Activated CD4-positive, alpha-beta memory T cell treated with anti-CD3 and anti-CD28 coated beads for 36 hours (primary cell): ENCODE results near the gene TRIP13. TPM values are rescaled to one million over a fixed set of nuclear protein-coding genes. Genes with fewer than 3 reads are reported as not detected.

Experiments used
- CTCF ChIA-PET: fragments of 350-600 bp; sonication (Branson Sonifier 250); formaldehyde crosslinking; loops from one replicate; lab custom pipeline; 2021; ENCODE audit warnings: antibody characterized with exemption, inconsistent platforms; lab: Charles Lee
- POLR2A ChIA-PET: fragments of 350-600 bp; sonication (Branson Sonifier 250); formaldehyde crosslinking; loops from one replicate; lab custom pipeline; 2021; ENCODE audit warnings: antibody characterized with exemption; lab: Charles Lee
- DNase-seq: peaks from one replicate; pipeline ENCODE4 v3.0.0-alpha.2; 2020
- H3K27ac Mint-ChIP-seq: one replicate; pipeline ENCODE4 v1.8.0; 2021; ENCODE audit warnings: mixed read lengths
- H3K27me3 Mint-ChIP-seq: one replicate; pipeline ENCODE4 v1.8.0; 2021; ENCODE audit warnings: mixed read lengths
- H3K36me3 Mint-ChIP-seq: one replicate; pipeline ENCODE4 v1.8.0; 2021; ENCODE audit warnings: mixed read lengths
- H3K4me1 Mint-ChIP-seq: one replicate; pipeline ENCODE4 v1.8.0; 2021; ENCODE audit warnings: low read depth, mixed read lengths
- H3K4me3 Mint-ChIP-seq: one replicate; pipeline ENCODE4 v1.8.0; 2021; ENCODE audit warnings: mild to moderate bottlenecking, mixed read lengths
- H3K9me3 Mint-ChIP-seq: one replicate; pipeline ENCODE4 v1.8.0; 2021; ENCODE audit warnings: mixed read lengths
- intact Hi-C: fragments of 100-400 bp; cut with micrococcal nuclease; formaldehyde crosslinking; loops from one replicate; pipeline ENCODE4 v1.15.1; 2023
- total RNA-seq, 2 experiments: library from RNA; stranded (reverse); gene quantifications; one replicate each; pipeline ENCODE4 v1.2.3, GENCODE V29; 2021

The TRIP13 gene
- total RNA-seq, 2 experiments from 2014 or later, result 32.4 to 33.9 TPM

DNA sequence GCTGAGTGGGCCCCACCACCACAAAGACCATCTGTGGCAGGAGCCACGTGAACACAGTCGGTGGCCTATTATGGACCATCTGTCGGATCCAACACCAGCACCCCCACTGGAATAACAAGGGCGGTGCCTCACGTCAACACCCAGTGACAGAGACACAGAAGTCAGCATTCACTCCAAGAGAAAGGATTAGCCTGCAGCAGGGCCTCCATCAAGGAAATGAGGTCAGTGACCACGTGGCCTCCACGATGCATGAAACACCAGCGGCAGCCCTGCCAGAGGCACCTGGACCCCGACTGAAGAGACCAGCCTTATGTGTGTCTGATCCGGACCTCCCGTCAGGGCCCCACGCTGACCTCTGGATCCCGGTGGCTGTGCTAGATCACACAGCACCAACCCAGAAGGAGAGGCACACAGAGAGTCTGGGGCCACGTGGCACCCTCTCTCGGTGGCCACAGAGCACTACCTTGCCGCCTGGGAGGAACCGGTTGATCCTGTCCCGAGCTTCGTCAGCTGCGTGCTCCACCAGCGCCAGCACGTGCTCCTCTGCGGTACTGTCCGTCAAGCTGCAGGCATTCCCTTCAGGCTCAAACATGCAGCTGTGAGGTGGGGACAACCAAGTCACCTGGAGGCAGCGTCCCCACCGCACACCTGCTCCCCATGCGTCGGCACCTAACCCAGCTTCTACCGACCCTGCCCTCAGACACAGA lies 9.1 kb upstream of the TRIP13 start:
- no peak for DNase-seq
- Mint-ChIP-seq H3K9me3 (peaks cover 8% of the 10 kb centered on the region), H3K4me1 (peaks cover 20% of the 10 kb centered on the region), H3K36me3 (peaks cover 67% of the 10 kb centered on the region), H3K4me3 (no peak overlapping the region), H3K27ac (no peak overlapping the region), H3K27me3 (no peaks in the 10 kb centered on the region)
- intact Hi-C loops, result no loop called here
- POLR2A ChIA-PET, result no interaction called here
- CTCF ChIA-PET, result interaction anchor here (1.0 kb wide), 1 partner anchor 9 kb away, joined by 4 read pairs; the partner anchor contains the start of genes BRD9 and TRIP13

DNA sequence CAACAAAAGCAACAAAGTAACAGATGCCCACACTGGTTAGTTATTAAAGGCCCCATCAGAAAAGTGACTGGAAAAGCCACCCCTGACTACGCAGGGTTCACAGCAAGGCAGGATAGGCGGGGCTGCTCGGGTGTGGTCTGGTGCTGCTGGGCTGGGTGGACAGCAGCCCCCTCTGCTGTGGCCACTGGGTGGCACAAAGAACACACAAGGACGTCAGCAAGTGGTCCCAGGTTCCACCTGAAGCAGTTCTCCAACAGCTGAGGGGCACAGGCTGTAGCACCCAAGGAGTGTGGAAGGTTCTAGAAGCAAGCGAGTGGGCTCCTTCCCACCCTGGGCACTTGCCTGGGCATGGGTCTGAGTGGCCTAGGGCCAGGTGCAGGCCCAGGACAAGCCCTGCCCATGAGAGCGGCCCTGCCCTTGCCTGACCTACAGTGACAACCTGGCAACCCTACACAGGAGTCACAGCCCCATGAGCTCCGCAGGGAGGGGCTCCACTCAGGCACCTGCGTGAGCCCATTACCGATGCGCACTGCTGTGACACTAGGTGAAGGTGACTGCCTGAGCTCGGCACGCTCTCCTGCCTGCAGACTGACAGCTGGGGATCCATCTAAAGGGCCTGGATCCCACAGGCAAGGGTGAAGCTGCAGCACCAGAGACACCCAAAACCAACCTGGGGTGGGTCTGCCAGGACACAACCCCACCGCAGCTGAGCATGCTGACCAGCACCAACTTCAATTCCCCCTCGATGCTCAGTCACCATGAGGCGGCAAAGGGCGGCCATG lies 8.1 kb upstream of the TRIP13 start:
- intact Hi-C loops, result no loop called here
- DNase-seq, result no peak
- ChIA-PET POLR2A (no interaction called here), CTCF (interaction anchor here (1.0 kb wide), 1 partner anchor 8 kb away, joined by 4 read pairs; the partner anchor contains the start of genes BRD9 and TRIP13)
- no peaks in the 10 kb centered on the region for H3K27me3 Mint-ChIP-seq
- no peak overlapping the region for H3K4me3 Mint-ChIP-seq
- peaks cover 75% of the 10 kb centered on the region for H3K36me3 Mint-ChIP-seq
- no peak overlapping the region for H3K27ac Mint-ChIP-seq
- peaks cover 8% of the 10 kb centered on the region for H3K9me3 Mint-ChIP-seq
- peaks cover 20% of the 10 kb centered on the region for H3K4me1 Mint-ChIP-seq

DNA sequence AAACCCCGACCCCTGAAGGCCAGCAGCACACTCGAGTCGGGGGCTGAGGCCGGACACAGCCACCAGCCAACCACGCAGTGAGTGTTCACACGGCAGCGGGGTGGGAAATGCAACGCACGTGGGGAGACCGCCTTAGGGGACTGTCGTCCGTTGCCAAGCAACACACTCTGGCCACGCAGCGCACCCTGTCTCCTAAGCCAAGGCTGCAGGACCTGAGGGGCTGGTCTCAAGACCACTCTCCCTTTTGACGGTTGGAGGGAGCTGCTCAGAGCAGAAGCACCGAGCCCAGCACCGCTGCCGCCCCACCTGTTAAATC lies 7.6 kb upstream of the TRIP13 start:
- CTCF ChIA-PET, result no interaction called here
- Mint-ChIP-seq H3K4me1 (peaks cover 20% of the 10 kb centered on the region), H3K9me3 (peaks cover 8% of the 10 kb centered on the region), H3K27ac (no peak overlapping the region), H3K36me3 (peaks cover 78% of the 10 kb centered on the region), H3K27me3 (no peaks in the 10 kb centered on the region), H3K4me3 (no peak overlapping the region)
- no peak for DNase-seq
- POLR2A ChIA-PET, result no interaction called here
- intact Hi-C loops, result no loop called here

DNA sequence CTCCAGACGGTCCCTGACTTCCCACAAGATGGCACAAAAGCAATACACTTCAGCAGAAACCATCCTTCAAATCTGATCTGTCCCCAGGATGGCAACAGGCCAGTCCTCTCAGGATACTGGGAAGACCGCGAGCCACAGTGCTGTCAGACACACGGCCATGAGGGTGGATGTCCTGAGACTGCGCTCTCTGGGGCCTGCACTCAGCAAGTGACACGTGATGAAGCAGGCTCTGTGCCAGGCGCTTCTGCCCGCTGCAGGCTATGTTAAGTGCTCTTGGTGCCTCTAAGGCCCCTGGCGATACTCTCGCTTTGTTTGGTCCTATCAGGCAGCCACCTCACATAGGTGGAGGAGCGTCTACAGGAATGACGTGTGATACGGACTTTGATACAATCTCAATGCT lies 7.2 kb upstream of the TRIP13 start:
- Mint-ChIP-seq H3K4me3 (no peak overlapping the region), H3K36me3 (peaks cover 78% of the 10 kb centered on the region), H3K9me3 (peaks cover 8% of the 10 kb centered on the region), H3K27me3 (no peaks in the 10 kb centered on the region), H3K27ac (no peak overlapping the region), H3K4me1 (peaks cover 20% of the 10 kb centered on the region)
- CTCF ChIA-PET, result no interaction called here
- intact Hi-C loops, result no loop called here
- DNase-seq, result no peak
- POLR2A ChIA-PET, result no interaction called here

DNA sequence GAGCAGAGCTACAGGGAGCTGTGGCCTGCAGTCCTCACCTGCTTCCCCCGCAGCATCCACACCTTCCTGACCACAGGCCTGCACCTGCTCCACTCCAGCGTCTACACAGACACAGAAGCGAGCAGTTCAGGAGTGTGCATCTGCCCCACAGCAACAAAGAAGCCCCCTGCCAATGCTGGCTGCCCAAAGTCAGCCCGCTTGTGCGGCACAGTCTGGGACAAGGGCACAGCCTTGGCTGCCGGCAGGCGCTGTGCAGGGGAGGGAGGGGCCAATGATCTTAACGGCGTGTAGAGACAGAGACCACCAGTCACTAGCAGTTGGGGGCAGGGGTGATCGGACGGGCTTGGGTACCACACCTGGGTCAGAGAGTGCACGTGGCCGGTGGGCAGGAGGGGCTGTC lies 6.6 kb upstream of the TRIP13 start:
- no peaks in the 10 kb centered on the region for H3K27me3 Mint-ChIP-seq
- POLR2A ChIA-PET, result no interaction called here
- H3K9me3 Mint-ChIP-seq, result peaks cover 8% of the 10 kb centered on the region
- intact Hi-C loops, result no loop called here
- CTCF ChIA-PET, result no interaction called here
- H3K27ac Mint-ChIP-seq, result no peak overlapping the region
- no peak overlapping the region for H3K4me3 Mint-ChIP-seq
- H3K36me3 Mint-ChIP-seq, result peaks cover 76% of the 10 kb centered on the region
- DNase-seq, result no peak
- H3K4me1 Mint-ChIP-seq, result peaks cover 26% of the 10 kb centered on the region

DNA sequence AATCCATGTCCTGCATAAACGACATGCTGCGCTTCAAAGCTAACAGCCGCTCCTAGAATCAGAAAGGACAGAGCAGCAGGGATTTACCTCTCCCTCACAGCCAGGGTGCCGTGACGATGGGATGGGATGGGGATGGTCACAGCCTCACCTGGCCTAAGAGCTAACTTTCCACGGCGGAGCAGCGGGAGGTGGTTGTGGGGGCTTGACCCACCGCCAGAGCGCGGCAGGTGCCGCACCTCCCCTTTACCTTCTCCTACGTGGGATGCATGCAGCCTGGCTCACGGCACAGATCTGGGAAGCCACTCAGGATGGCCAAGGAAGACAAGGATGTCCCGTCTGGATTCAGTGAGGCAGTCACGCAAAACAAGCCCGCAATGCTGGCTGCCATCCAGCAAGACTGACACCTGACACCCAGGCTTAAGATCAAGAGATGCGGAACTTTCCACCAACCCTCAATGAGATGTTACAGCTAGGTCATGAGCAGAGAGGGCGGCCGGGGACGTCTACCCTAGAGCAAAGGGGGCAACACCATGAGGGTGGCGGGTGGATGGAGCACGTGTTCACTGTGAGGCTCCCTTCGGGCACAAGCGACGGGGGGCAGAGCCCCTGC lies 5.9 kb upstream of the TRIP13 start:
- H3K27ac Mint-ChIP-seq, result no peak overlapping the region
- POLR2A ChIA-PET, result no interaction called here
- peaks cover 8% of the 10 kb centered on the region for H3K9me3 Mint-ChIP-seq
- intact Hi-C loops, result no loop called here
- CTCF ChIA-PET, result interaction anchor here (1.1 kb wide), 1 partner anchor 214 kb away, joined by 3 read pairs; no protein-coding TSS in a partner anchor
- DNase-seq, result no peak
- peaks cover 74% of the 10 kb centered on the region for H3K36me3 Mint-ChIP-seq
- no peaks in the 10 kb centered on the region for H3K27me3 Mint-ChIP-seq
- peaks cover 31% of the 10 kb centered on the region for H3K4me1 Mint-ChIP-seq
- H3K4me3 Mint-ChIP-seq, result no peak overlapping the region

DNA sequence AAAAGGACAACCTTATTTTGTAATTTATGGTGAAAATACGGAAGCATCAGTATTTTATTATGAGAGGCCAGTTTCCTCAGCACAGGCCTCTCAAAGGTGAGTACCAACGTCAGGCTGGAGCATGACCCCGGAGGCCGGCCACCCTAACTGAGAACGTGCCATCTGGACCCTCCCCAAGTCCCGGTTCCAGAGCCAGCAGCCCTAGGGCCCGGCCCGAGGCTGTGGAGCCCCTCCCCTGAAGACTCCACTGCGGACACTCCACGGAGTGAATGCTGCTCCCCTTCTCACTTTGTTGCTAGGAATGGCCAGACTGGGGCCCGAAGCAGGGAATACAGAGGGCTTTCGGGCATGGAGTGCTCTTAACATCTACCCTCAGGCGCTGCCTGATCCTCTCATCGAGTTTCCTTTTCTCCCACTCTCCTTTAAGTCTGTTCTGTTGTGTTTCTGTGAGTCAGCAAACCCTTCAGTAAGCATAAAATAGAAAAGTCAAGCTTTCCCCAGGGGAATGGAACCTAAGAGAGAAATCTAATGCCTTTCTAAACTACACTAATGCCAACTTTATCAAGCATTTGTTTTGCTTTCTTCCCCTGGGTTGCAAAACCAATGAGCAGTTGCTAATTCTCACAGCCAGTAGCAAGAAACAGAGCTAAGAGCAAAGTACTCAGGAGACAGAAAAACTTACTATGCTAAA lies 4.6 kb upstream of the TRIP13 start:
- peaks cover 61% of the 10 kb centered on the region for H3K36me3 Mint-ChIP-seq
- H3K9me3 Mint-ChIP-seq, result peaks cover under 1% of the 10 kb centered on the region
- peaks cover 21% of the 10 kb centered on the region for H3K4me1 Mint-ChIP-seq
- no peak overlapping the region for H3K4me3 Mint-ChIP-seq
- no peak for DNase-seq
- CTCF ChIA-PET, result interaction anchor here (1.0 to 2.2 kb wide), 2 partner anchors 13 to 218 kb away, joined by 3 to 9 read pairs; no protein-coding TSS in a partner anchor
- POLR2A ChIA-PET, result no interaction called here
- H3K27me3 Mint-ChIP-seq, result no peaks in the 10 kb centered on the region
- H3K27ac Mint-ChIP-seq, result no peak overlapping the region
- intact Hi-C loops, result no loop called here

DNA sequence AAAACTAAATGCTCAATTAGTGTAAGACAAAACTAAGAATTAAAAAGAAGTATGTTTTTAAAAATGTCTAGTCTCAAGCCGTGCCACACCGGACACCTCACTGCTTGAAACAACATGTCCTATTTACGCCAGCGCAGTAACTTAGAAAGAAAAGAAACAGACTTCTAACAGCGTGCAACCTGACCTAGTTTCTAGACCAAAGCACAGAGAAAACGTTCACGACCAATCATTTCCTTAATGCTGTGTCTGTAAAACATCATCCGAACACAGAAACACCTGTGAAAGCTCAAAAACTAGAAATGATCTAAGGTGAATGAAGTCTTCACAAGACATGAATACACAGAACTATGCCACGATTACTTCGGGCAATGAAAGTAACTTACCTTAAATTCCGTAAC lies 4.0 kb upstream of the TRIP13 start:
- DNase-seq, result no peak
- CTCF ChIA-PET, result interaction anchor here (1.0 to 2.2 kb wide), 2 partner anchors 13 to 219 kb away, joined by 3 to 9 read pairs; no protein-coding TSS in a partner anchor
- H3K27ac Mint-ChIP-seq, result no peak overlapping the region
- peaks cover 60% of the 10 kb centered on the region for H3K36me3 Mint-ChIP-seq
- POLR2A ChIA-PET, result no interaction called here
- no peak overlapping the region for H3K4me3 Mint-ChIP-seq
- intact Hi-C loops, result no loop called here
- no peaks in the 10 kb centered on the region for H3K27me3 Mint-ChIP-seq
- H3K9me3 Mint-ChIP-seq, result no peaks in the 10 kb centered on the region
- H3K4me1 Mint-ChIP-seq, result peaks cover 23% of the 10 kb centered on the region

DNA sequence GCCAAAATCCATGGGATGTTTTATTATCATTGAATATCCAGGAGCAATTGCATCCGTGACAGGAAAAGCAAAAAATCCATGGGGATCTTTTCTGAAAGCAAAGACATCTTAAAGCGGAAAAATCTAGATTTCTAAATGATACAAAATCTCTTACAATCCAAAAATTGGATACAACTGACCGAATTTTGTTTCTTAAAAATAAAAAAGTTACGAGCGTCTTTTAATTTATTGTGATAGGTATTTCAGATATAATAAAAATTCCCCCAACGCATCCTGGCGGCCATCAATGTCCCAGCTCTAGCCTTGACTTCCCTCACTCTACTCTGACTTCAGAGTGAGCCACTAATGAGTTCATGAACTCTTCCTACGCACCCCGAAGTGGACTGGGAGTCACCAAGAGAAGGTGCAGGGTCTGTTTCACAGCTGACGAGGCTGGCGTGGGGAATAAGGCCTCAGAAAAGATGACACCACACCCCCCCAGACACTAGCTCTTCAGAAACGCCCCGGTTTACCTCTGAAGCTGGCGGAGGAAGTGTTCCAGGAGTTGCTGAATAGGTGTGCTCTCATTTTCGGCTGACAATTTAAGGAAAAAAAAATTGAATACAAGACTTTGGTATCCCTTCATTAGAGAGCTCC lies 3.5 kb upstream of the TRIP13 start:
- H3K4me1 Mint-ChIP-seq, result peaks cover 28% of the 10 kb centered on the region
- no peak overlapping the region for H3K27ac Mint-ChIP-seq
- no peak overlapping the region for H3K4me3 Mint-ChIP-seq

DNA sequence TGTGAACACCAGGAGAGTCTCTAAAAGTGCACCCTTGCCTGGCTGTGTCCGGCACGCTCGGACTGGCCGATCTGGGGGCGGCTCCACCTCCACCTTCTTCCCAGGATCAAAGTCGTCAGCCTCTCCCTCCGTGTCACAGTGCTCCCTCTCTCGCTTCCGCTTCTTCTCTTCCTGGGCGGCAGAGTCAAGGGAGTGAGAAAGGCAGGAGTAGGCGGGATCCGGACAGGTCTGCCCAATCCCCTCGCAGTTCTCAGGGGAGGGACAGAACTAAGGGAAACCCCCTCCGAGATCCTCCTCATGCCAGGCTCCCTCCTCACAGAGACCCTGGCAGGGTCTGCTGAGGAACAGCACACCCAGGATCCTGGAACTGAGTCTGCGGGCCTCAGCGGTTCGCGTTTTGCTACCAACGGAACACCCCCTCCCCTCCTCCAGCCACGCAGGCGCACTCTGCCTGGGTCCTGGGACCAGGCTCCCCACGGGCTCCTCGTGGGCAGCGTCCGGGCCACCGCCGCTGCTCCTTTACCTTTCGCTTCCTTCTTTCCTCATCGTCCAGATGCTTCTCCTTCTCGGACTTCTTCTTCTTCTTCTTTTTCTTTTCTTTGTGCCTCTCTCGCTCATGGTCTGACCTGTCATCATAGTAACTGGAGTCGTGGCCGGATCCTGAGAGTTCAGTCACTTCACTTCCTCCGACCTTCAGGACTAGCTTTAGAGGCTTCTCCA lies 1.4 kb upstream of the TRIP13 start:
- H3K9me3 Mint-ChIP-seq, result no peaks in the 10 kb centered on the region
- CTCF ChIA-PET, result interaction anchor here (1.6 to 2.1 kb wide), 2 partner anchors 222 to 754 kb away, joined by 4 to 9 read pairs; no protein-coding TSS in a partner anchor
- intact Hi-C loops, result loop anchor here (5.0 kb wide), 2 partner anchors 219 to 279 kb away; partner anchors contain the start of gene CEP72
- H3K4me1 Mint-ChIP-seq, result peaks cover 25% of the 10 kb centered on the region
- peaks cover 54% of the 10 kb centered on the region for H3K36me3 Mint-ChIP-seq
- H3K27me3 Mint-ChIP-seq, result no peaks in the 10 kb centered on the region
- H3K27ac Mint-ChIP-seq, result peak overlapping the region; percentile 84
- POLR2A ChIA-PET, result interaction anchor here (0.6 to 1.2 kb wide), 2 partner anchors 11 to 66 kb away, joined by 3 read pairs; no protein-coding TSS in a partner anchor
- peak overlapping the region; percentile 85 for H3K4me3 Mint-ChIP-seq
- no peak for DNase-seq

More for the DNA sequence above, 3.5 kb upstream of the TRIP13 start:
- no peak for DNase-seq
- CTCF ChIA-PET, result interaction anchor here (1.0 to 2.2 kb wide), 2 partner anchors 12 to 219 kb away, joined by 3 to 9 read pairs; no protein-coding TSS in a partner anchor
- no peaks in the 10 kb centered on the region for H3K27me3 Mint-ChIP-seq
- POLR2A ChIA-PET, result no interaction called here
- H3K9me3 Mint-ChIP-seq, result no peaks in the 10 kb centered on the region
- intact Hi-C loops, result no loop called here
- peaks cover 58% of the 10 kb centered on the region for H3K36me3 Mint-ChIP-seq
